Neural cell (in vitro differentiated cells): Measurements from ENCODE around the gene RAC2.

Experiments
- EZH2 ChIP-seq: fragments of 200-600, 300-800 bp; shearing (Covaris generic), sonication (generic); IDR thresholded peaks from 2 replicates; pipeline ENCODE4 v1.6.1; 2014; ENCODE audit warnings: antibody characterized with exemption, low read length, borderline replicate concordance, mild to moderate bottlenecking; ENCODE audit not compliant: insufficient read depth, poor library complexity, severe bottlenecking
- MXI1 ChIP-seq: fragments of 450-650 bp; conservative IDR thresholded peaks from 2 replicates; pipeline ENCODE4 v1.6.1; 2014; ENCODE audit warnings: antibody characterized with exemption, mild to moderate bottlenecking; ENCODE audit not compliant: poor library complexity, severe bottlenecking
- POLR2AphosphoS5 ChIP-seq: IDR thresholded peaks from 2 replicates; pipeline ENCODE4 v1.6.1; 2012
- RAD21 ChIP-seq: fragments of 450-650 bp; conservative IDR thresholded peaks from 2 replicates; pipeline ENCODE4 v1.6.1; 2014; ENCODE audit warnings: antibody characterized with exemption, mild to moderate bottlenecking, moderate library complexity
- TF ChIP-seq, protein P1 (sequence below): fragments of 450-650 bp; IDR thresholded peaks from 2 replicates; pipeline ENCODE4 v1.5.1; 2014; ENCODE audit warnings: antibody characterized with exemption, mild to moderate bottlenecking, moderate library complexity; ENCODE audit not compliant: poor library complexity, severe bottlenecking

GRCh38 chr22:37215890-37216289, 28.2 kb downstream of the RAC2 start:
- TF ChIP-seq, protein P1, sequence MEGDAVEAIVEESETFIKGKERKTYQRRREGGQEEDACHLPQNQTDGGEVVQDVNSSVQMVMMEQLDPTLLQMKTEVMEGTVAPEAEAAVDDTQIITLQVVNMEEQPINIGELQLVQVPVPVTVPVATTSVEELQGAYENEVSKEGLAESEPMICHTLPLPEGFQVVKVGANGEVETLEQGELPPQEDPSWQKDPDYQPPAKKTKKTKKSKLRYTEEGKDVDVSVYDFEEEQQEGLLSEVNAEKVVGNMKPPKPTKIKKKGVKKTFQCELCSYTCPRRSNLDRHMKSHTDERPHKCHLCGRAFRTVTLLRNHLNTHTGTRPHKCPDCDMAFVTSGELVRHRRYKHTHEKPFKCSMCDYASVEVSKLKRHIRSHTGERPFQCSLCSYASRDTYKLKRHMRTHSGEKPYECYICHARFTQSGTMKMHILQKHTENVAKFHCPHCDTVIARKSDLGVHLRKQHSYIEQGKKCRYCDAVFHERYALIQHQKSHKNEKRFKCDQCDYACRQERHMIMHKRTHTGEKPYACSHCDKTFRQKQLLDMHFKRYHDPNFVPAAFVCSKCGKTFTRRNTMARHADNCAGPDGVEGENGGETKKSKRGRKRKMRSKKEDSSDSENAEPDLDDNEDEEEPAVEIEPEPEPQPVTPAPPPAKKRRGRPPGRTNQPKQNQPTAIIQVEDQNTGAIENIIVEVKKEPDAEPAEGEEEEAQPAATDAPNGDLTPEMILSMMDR, result no peak
- TF ChIP-seq RAD21 (no peak), EZH2 (no peak), POLR2AphosphoS5 (no peak), MXI1 (no peak)
